ENCODE results near the gene CNRIP1. TPM values are rescaled to one million over a fixed set of nuclear protein-coding genes. Genes with fewer than 3 reads are reported as not detected.

CNRIP1 gene
- total RNA-seq, 1 donor from 2014 or later: not detected

DNA sequence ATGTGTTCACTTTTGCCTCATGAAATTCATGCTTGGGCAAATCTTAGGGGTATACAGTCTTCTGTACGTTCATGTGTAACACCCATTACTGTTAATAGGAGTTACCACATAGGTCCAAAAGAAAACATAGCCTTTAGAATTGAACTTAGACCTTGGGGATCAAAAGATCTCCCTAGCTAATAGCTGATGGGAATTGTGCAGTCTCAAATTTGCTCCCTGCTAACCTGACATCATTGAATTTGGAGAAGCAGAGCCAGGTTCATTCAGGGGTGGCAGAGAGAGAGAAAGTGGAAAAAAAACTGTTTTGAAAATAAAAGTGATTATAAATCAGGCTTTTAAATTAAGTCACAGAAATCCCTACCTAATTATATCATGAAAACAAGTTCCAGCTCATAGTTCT, 39.4 kb downstream of the CNRIP1 start:
- H3K4me3 Mint-ChIP-seq: no peak overlapping the region
- intact Hi-C loops (cut with micrococcal nuclease): no loop called here
- POLR2A ChIA-PET: no interaction called here

DNA sequence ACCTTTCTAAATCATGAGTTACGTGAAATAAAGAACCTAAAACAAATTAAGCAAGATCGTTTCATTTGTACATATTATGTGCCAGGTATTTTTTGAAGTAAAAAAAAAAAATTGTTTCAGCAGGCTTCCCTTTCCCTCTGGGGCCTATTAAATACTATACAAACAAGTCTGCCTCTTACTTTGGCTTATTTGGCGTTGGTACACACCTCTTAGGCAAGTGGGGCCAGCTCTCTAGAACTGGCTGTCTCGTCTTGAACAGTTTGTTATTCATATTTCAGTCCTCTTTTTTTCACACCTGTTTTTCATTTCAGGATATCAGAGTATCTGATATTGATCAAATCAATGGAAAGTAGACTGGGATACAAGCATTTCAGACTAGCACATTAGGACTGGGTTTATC, 40.1 kb downstream of the CNRIP1 start:
- POLR2A ChIA-PET: no interaction called here
- CTCF ChIA-PET: interaction anchor here (0.6 to 2.5 kb wide), 2 partner anchors 157 to 184 kb away, joined by 3 to 14 read pairs; no protein-coding TSS in a partner anchor
- TF ChIP-seq CTCF (IDR thresholded peaks at IDR 0.05): no peak
- intact Hi-C loops (cut with micrococcal nuclease): no loop called here
- Mint-ChIP-seq H3K27ac (no peak overlapping the region), H3K27me3 (no peaks in the 10 kb centered on the region), H3K4me3 (no peak overlapping the region), H3K36me3 (ENCODE audit: low read depth) (no peaks in the 10 kb centered on the region), H3K4me1 (peaks cover 5% of the 10 kb centered on the region), H3K9me3 (no peaks in the 10 kb centered on the region)
- no peak for ATAC-seq (ENCODE audit: low read depth)
- DNase-seq: no peak

More for the DNA sequence above, 39.4 kb downstream of the CNRIP1 start:
- peaks cover 5% of the 10 kb centered on the region for H3K4me1 Mint-ChIP-seq
- CTCF ChIA-PET: interaction anchor here (0.6 to 2.5 kb wide), 2 partner anchors 158 to 183 kb away, joined by 3 to 14 read pairs; no protein-coding TSS in a partner anchor
- ATAC-seq (ENCODE audit: low read depth): no peak
- H3K27me3 Mint-ChIP-seq: no peaks in the 10 kb centered on the region
- DNase-seq: no peak
- H3K9me3 Mint-ChIP-seq: no peaks in the 10 kb centered on the region
- H3K36me3 Mint-ChIP-seq (ENCODE audit: low read depth): no peaks in the 10 kb centered on the region
- TF ChIP-seq CTCF (IDR thresholded peaks at IDR 0.05): no peak
- H3K27ac Mint-ChIP-seq: no peak overlapping the region

DNA sequence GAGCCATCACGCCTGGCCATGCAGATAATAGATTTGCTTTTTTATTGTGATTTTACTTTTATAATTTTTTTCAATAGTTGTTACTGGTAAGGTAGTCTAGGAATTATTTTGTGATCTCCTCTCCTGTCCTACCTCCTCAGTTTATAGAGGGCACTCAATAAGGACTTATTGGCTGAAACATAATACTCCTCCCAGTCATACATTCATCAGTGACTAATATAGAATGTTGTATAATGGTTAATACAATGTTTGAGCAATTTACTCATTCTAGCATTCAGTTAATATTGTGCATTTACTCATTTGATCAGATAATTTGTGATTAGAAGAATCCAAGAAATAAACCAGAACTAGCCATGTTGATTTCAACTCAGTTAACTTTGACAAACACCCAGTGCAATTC, 41.6 kb downstream of the CNRIP1 start:
- no peak overlapping the region for H3K4me3 Mint-ChIP-seq
- ChIA-PET CTCF (interaction anchor here (2.5 kb wide), 1 partner anchor 156 kb away, joined by 14 read pairs; no protein-coding TSS in a partner anchor), POLR2A (no interaction called here)
- ATAC-seq (ENCODE audit: low read depth) (no peak), DNase-seq (no peak)
- intact Hi-C loops (cut with micrococcal nuclease): no loop called here
- H3K9me3 Mint-ChIP-seq: no peaks in the 10 kb centered on the region
- H3K27me3 Mint-ChIP-seq: no peaks in the 10 kb centered on the region
- no peak for TF ChIP-seq CTCF (IDR thresholded peaks at IDR 0.05)
- H3K4me1 Mint-ChIP-seq: peaks cover 5% of the 10 kb centered on the region
- H3K27ac Mint-ChIP-seq: no peak overlapping the region
- H3K36me3 Mint-ChIP-seq (ENCODE audit: low read depth): no peaks in the 10 kb centered on the region

DNA sequence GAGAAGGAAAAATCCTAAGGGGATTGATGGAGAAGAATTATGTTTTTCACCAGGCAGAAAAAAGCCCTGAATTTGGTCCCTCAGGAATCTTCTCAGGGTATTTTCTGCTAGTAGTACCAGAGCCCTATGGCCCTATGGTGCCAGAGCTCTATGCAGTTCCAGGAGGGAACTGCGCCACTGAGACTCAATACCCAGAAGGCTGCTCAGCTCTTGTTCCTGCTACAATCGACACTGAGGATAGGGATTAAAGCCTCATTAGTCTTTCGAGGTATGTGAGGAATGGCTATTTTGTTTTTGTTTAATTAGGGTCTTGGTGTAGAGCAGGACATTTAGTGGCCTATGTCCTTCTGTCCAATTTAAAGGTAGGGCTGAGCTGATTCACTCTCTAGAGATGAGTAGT, 45.7 kb downstream of the CNRIP1 start:
- Mint-ChIP-seq H3K4me1 (no peaks in the 10 kb centered on the region), H3K4me3 (no peak overlapping the region), H3K27ac (no peak overlapping the region), H3K36me3 (ENCODE audit: low read depth) (no peaks in the 10 kb centered on the region), H3K27me3 (no peaks in the 10 kb centered on the region), H3K9me3 (no peaks in the 10 kb centered on the region)
- POLR2A ChIA-PET: no interaction called here
- CTCF ChIA-PET: no interaction called here
- intact Hi-C loops (cut with micrococcal nuclease): no loop called here
- TF ChIP-seq CTCF (IDR thresholded peaks at IDR 0.05): no peak
- ATAC-seq (ENCODE audit: low read depth) (no peak), DNase-seq (no peak)

- POLR2A ChIA-PET: interaction anchor here (0.7 kb wide), 1 partner anchor 18 kb away, joined by 7 read pairs; no protein-coding TSS in a partner anchor
Observed at GRCh38 chr2:68272246-68272994, 47.3 kb downstream of the CNRIP1 start.

More at GRCh38 chr2:68272246-68272994, 47.3 kb downstream of the CNRIP1 start:
- H3K4me1 Mint-ChIP-seq: no peaks in the 10 kb centered on the region
- no peaks in the 10 kb centered on the region for H3K36me3 Mint-ChIP-seq (ENCODE audit: low read depth)
- CTCF ChIA-PET: interaction anchor here (0.6 kb wide), 1 partner anchor 150 kb away, joined by 3 read pairs; no protein-coding TSS in a partner anchor
- no peaks in the 10 kb centered on the region for H3K27me3 Mint-ChIP-seq
- intact Hi-C loops (cut with micrococcal nuclease): no loop called here
- no peak overlapping the region for H3K4me3 Mint-ChIP-seq
- TF ChIP-seq CTCF (IDR thresholded peaks at IDR 0.05): no peak
- no peak for ATAC-seq (ENCODE audit: low read depth)
- no peak overlapping the region for H3K27ac Mint-ChIP-seq
- H3K9me3 Mint-ChIP-seq: no peaks in the 10 kb centered on the region
- DNase-seq: no peak

Measured in activated B cell treated with CpG ODN at 0.5 μM for 24 hours (primary cell).